Measurements from ENCODE around the gene PRLR. TPM values are rescaled to one million over a fixed set of nuclear protein-coding genes. Genes with fewer than 3 reads are reported as not detected.

PRLR gene
- total and polyA plus RNA-seq, 2 of the 13 experiments (the other 11 are each of a cell fraction or from before 2014, with no cell fraction given): 12.2 to 13.3 TPM

- TF ChIP-seq ZNF432 (CRISPR knock-in tag; IDR thresholded peaks at IDR 0.05; ENCODE audit: borderline replicate concordance) (no peak), ZHX1 (CRISPR knock-in tag; IDR thresholded peaks at IDR 0.05; ENCODE audit: low read depth) (no peak), ZNF501 (CRISPR knock-in tag; IDR thresholded peaks at IDR 0.05) (peak; percentile 71), ZBTB3 (CRISPR knock-in tag; IDR thresholded peaks at IDR 0.05; ENCODE audit: borderline replicate concordance, low read depth) (no peak), NFYC (CRISPR knock-in tag; IDR thresholded peaks at IDR 0.05) (no peak), ZNF207 (IDR thresholded peaks at IDR 0.05; ENCODE audit: borderline replicate concordance) (no peak), NONO (IDR thresholded peaks at IDR 0.05) (no peak), NONO (CRISPR knock-in tag; conservative IDR thresholded peaks at IDR 0.05) (no peak), ZMYM4 (CRISPR knock-in tag; IDR thresholded peaks at IDR 0.05) (peak; percentile 85), STAT6 (CRISPR knock-in tag; IDR thresholded peaks at IDR 0.05; ENCODE audit: borderline replicate concordance) (no peak), ZNF567 (CRISPR knock-in tag; IDR thresholded peaks at IDR 0.05; ENCODE audit: borderline replicate concordance) (no peak), HDAC2 (CRISPR knock-in tag; IDR thresholded peaks at IDR 0.05) (no peak; the same call in 1 of the 2 replicates), SNRNP70 (IDR thresholded peaks at IDR 0.05; ENCODE audit: low read depth, low read length) (no peak), ZNF354B (CRISPR knock-in tag; IDR thresholded peaks at IDR 0.05) (no peak), IRX3 (CRISPR knock-in tag; IDR thresholded peaks at IDR 0.05; ENCODE audit: borderline replicate concordance, low read depth) (no peak), JDP2 (CRISPR knock-in tag; IDR thresholded peaks at IDR 0.05; ENCODE audit: borderline replicate concordance) (no peak), SRSF9 (IDR thresholded peaks at IDR 0.05; ENCODE audit: borderline replicate concordance, insufficient read depth, low read depth, low read length, poor library complexity, severe bottlenecking) (no peak), RFX1 (IDR thresholded peaks at IDR 0.05) (no peak), CENPX (CRISPR knock-in tag; IDR thresholded peaks at IDR 0.05) (no peak), NR2F2 (IDR thresholded peaks at IDR 0.05; ENCODE audit: borderline replicate concordance, low read depth) (no peak), RORA (CRISPR knock-in tag; IDR thresholded peaks at IDR 0.05) (no peak), ZNF879 (CRISPR knock-in tag; IDR thresholded peaks at IDR 0.05) (0 out of 2 replicates have a peak, but pooled peaks have one; percentile 41), CBX1 (IDR thresholded peaks at IDR 0.05; ENCODE audit: low read depth) (no peak), MTA1 (CRISPR knock-in tag; IDR thresholded peaks at IDR 0.05; ENCODE audit: borderline replicate concordance) (peak; percentile 48; the same call in 1 of the 2 replicates), ZNF20 (CRISPR knock-in tag; IDR thresholded peaks at IDR 0.05) (no peak), HNF4G (IDR thresholded peaks at IDR 0.05; ENCODE audit: borderline replicate concordance, low read depth, low read length) (peak; percentile 66), HNF4G (CRISPR knock-in tag; IDR thresholded peaks at IDR 0.05; ENCODE audit: borderline replicate concordance, low read depth) (no peak; the same call in 1 of the 2 replicates), SNAPC2 (CRISPR knock-in tag; IDR thresholded peaks at IDR 0.05) (no peak)
Measured at GRCh38 chr5:35230038-35230611, at the start of gene PRLR (continued).
